Ureter (tissue), 1 donor: ENCODE measurements around the gene LYPLAL1. TPM values are rescaled to one million over a fixed set of nuclear protein-coding genes. Genes with fewer than 3 reads are reported as not detected.
A peak's percentile ranks its signal among the peaks of the same experiment; 100 is the strongest.

Experiments
- DNase-seq: peaks from one replicate; pipeline ENCODE4 v3.0.0-alpha.2; 2020; ENCODE audit warnings: low spot score
- total RNA-seq: library from RNA; stranded (reverse); gene quantifications from one replicate; pipeline ENCODE4 v1.2.4, GENCODE V29; 2023
- donor health status: DM: yes; HTN: yes; CAD: no.

The LYPLAL1 gene
- 49.9 TPM for total RNA-seq

- DNase-seq, result peak; percentile 87
These were observed at the start of gene LYPLAL1 for GRCh38 chr1:219173758-219174459. Gene LYPLAL1, plus strand, starts transcription at chr1:219173878. Its CDS starts 13 bp downstream, at chr1:219173891.

- DNase-seq, result no peak
These were observed 49.5 kb upstream of the LYPLAL1 start for GRCh38 chr1:219124163-219124562.

GRCh38 chr1:219125342-219125741 lies 48.3 kb upstream of the LYPLAL1 start:
- no peak for DNase-seq

DNA sequence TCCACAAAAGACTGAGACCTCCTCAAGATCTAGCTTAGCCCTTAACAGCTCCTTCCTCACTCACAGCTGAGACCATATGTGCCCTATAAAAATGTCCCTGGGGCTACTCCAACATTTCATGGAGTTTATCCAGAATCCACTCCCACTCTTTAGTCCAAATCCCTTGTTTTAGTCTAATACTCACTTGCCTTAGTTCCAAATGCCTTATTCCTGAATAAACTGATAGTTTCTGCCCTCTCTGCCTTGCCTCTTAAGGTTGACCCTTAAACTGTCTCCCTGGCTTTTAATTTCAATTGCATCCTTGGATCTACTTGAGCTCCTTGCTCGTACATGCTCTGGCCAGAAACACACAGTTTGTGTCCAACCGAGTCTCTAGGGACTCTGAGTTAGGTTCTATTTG lies 47.3 kb upstream of the LYPLAL1 start:
- DNase-seq, result no peak

DNA sequence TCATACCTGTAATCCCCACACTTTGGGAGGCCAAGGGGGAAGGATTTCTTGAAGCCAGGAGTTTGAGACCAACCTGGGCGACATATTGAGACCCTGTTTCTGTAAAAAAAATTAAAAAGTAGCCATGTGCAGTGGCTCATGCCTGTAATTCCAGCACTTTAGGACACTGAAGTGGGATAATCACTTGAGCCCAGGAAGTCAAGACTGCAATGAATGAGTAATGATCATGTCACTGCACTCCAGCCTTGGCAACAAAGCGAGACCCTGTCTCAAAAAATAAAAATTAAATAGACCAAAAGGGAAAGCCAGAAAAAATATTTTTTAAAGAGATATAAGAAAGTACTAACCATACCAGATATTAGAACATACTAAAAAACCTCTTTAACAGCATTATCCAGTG lies 44.7 kb upstream of the LYPLAL1 start:
- no peak for DNase-seq

DNA sequence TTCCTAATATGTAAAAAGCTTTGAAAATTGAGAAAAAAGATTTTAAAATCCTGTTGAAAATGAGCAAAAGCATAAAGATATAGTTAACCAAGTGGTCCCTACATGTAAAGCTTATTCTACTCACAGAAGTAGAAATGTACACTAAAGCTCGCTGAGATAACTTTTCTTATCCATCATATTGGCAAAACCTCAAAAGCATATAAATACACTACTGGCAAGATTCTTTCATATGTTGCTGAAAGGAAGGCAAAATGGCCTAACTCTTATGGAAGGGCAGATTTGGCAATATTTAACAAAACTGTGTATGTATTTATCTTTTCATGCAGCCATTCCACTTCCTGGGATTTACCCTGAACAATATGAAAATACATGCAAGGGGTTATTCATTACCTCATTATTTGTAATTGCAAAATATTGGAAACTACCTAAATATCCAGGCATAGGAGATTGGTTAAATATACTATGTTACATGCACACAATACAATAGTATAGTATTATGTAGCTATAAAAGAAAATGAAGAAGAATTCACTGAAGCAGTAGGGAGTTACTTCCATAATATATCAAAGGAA lies 43.2 kb upstream of the LYPLAL1 start:
- DNase-seq, result no peak

GRCh38 chr1:219132939-219133338 lies 40.7 kb upstream of the LYPLAL1 start:
- no peak for DNase-seq

GRCh38 chr1:219138747-219139146 lies 34.9 kb upstream of the LYPLAL1 start:
- no peak for DNase-seq

DNA sequence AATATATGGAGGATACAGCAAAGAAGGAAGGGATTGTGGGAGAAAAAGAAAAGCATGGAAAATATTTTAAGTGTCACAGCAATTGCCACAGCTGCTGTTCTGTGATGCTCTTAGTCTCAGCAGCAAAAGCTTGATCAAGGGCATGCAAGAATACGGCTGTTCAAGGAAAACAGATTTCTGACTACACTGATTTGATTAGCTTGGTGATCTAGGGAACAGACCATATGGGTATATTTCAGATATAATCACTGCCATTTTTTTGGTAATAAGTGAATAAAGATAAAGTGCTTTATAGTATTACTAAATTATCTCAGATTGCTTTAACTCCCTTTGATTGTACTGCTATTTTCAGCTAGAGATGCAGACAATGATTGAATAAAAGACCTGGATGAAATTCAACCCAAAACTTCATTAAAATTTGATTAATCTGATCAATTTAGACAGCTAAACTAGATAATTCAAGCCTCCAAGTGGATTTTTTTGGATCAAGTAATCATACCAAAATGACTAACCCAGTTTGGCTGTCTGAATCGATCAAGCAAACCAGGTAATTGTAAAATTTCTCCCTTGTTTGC lies 33.3 kb upstream of the LYPLAL1 start:
- DNase-seq, result no peak

DNA sequence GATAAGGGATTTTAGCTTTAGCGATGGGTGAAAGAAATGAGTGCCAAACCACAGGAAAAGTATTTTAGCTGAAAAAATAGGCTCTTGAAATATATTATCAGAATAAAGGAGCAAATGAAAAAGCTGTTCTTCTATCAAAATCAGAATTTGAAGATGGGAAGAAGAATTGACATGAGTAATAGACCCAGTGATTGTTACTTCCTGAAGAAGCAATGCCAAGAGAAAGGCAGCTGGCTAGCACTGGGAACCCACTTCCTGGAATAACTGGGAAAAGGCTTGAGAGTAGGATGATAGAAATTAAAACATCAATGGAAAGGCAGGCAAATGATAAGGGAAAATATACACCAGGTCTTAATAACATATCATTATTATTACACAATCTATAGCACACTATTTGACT lies 29.9 kb upstream of the LYPLAL1 start:
- DNase-seq, result no peak

DNA sequence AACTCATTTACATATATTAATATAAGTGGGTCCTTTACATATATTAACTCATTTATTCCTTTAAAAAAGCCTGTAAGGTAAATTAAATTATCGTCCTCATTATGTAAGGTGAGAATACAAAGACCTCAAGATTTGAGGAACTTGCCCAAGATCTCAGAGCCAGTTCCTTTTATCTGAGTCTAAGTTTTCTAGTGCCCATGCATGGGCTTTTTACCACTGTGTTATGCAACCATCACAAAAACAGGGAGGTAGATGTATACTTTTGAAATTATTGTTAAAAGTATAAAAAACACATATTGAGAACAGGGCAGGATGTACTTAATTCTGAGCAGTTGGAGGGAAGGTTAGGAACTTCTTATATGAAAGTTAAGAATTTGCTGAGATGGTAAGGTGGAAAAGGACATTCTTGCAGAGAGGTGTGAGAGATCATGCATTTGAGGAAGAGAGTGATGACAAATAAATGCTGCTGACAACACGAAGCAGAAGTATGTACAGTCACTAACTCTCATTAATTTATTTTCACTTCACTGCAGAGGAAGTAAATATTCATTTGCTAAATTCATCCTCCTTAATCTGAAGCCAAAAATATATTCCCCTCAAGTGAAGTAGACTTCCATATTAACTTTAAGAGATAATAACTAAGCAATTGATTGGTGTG lies 28.9 kb upstream of the LYPLAL1 start:
- no peak for DNase-seq

- no peak for DNase-seq
These were observed 26.1 kb upstream of the LYPLAL1 start for GRCh38 chr1:219147571-219148019.

DNA sequence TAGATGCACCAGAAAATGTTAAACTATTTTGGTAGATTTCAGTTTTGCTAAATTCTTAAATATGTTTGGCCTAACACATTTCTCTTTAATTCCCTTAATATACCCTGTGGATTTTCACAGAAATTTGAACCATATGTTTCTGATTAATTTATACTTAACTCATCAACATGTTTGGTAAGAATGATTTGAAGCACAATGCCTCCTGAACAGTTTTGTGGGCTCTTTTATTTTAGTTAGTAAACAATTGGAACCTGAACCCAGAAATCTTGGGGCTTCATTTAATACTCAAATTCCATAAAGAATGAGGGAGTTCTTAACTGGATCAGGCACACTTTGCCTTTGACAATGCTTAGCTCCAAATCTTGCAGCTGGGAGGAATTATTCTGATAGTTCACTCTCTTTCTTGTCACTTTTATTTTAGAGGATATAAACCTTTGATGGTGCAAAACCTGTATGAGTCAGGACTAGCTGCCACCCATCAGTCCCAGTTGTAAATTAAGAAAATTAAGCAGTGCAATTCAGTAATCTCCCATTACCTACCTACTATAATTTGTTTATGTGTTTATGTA lies 24.6 kb upstream of the LYPLAL1 start:
- DNase-seq, result no peak

DNA sequence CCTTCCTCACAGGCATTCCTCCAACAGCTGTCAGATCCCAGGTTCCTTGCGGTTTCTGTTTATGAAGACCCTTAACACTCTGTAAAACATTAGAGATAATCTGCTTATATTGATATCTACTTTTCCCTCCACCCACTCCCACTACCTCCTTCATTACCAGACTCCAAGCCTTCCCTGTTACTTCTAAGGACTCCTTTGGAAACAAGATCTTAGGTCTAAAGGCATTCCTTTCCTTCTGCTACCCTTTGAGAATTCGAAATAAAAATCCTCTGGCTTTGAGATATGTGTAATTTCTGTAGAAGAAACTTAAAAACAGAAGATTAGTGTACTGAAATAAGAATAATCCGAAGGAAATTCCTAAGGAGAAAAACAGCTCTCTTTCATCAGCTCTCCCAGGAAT lies 23.7 kb upstream of the LYPLAL1 start:
- DNase-seq, result no peak

DNA sequence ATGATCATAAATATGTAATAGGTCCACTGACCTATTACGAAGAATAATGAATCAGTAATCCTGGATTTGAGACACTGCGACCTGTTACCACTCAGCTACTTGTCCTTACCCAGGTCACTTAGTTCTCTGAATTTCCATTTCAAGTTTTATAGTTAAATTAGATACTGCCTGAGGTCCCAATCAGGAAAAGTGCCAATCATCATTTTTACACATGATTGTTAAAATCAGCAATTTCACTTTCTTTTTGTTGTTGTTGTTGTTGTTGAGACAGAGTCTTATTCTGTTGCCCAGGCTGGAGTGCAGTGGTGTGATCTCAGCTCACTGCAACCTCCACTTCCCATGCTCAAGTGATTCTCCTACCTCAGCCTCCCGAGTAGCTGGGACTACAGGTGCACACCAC lies 22.8 kb upstream of the LYPLAL1 start:
- no peak for DNase-seq

DNA sequence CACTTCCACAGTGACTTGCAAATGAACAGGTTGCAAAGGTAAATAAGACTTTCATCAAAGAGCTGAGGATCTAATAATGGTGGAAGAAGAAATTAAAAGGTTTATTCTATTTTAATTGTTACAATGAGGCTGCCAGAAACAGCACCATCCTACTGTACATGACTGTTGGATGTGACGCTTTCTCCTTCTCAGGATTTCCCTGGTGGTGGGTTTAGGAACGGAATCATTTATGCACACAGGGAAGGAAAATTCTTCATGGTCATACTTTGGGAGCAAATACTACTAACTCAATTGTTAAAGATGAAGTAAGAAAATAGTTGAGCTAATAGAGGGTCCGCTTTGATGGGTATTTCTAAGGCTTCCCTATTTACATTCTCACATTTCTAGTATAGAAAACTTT lies 22.2 kb upstream of the LYPLAL1 start:
- no peak for DNase-seq

GRCh38 chr1:219152751-219153150 lies 20.9 kb upstream of the LYPLAL1 start:
- DNase-seq, result no peak

DNA sequence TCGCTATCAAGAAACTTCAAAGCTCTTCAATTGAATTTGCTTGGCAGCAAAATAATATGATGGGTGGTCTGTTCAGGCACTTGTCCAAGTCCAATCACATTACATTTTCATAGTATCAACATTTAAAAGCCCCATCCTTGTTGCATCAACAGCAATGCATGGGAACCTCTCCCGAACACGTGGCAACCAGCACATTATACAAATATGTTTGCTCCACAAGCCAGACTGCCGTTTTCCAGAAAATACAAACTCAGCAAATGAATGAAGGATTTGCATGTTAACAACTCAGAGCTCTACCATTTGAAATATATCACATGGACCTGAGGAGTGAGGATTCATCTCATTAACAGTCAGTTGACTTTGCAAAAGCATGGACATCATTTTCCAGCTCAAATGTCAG lies 20.0 kb upstream of the LYPLAL1 start:
- no peak for DNase-seq

GRCh38 chr1:219155135-219155534 lies 18.5 kb upstream of the LYPLAL1 start:
- DNase-seq, result no peak

DNA sequence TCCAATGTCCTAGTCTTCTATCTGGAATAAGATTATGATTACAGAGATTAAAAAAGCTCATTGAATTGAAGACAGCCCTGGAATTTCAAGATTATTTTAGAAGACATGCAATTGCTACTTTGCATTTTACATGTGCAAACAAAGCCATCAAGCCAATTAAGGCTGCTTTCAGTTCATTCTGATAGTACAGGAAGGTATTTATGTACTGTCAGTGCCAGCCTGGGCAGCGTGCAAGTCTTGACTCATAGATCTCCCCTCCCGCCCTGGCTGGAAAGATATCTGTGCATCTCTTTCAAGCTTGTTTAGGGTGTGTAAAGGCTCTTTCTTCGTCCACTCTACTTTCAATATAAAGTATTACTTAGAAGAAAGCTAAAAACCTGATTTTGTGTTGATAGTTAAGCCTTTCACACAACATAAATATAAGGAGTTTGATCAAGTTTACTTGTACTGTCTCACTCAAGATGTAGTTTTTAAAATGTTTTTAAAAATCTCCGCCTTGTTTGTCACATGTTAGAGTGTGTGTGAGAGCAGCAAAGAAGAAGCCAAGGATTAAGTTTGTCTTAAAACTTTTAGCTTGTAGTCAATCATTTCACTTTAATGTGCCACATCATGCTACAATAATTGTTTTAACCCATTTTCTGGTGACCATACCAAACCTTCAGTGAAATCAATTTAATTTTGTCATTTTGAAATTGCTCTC lies 13.6 kb upstream of the LYPLAL1 start:
- peak; percentile 48 for DNase-seq

DNA sequence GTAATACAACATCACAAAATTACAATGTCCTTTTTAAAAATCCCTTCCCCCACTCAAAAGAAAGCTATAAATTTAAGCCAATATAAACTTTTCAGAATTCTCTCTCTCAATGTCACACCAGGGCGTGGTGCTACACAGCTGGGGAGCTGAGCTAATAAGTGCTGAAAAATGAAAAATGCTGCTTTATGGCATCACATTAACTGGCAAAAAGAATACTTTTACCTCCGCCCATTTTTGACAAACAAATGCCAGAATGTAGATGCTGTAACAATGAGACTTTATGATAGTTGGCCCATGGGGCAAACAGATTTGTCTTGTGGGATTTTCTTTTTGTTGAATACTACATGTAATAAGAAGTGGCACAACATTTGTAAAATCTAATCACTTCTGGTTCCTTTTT lies 12.7 kb upstream of the LYPLAL1 start:
- no peak for DNase-seq

DNA sequence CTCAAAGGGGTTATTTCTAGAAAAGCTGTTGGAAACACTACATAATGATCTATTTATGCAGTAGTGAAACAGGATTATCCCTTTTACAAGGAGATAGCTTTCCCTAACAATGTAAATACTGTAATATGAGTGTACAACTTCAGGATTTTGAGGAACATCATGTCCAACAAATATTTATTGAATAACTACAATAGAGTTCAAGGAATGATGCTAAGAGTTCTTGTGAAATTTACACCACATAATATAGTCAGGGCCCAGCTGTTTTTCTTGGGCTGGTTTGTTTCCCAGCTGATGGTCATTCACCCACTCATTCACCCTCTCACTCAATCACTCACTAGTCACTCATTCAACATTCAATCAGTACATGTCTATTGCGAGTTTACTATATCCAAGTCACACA lies 12.3 kb upstream of the LYPLAL1 start:
- DNase-seq, result no peak
